ENCODE data around the gene OR52B4.
"Not testable (repeated sequence)": the region's sequence is repeated elsewhere in the genome, so short reads cannot be mapped to it uniquely, and the experiment has no call there.

Gene OR52B4

GRCh38 chr11:4368286-4368685 lies at the start of gene OR52B4:
Gene OR52B4, minus strand, starts transcription at chr11:4368386. Its CDS starts 91 bp downstream, at chr11:4368295.
- Mint-ChIP-seq H3K4me1 (no peaks in the 10 kb centered on the region), H3K27ac (no peak within 1 kb of the TSS)
- no peak for ATAC-seq

GRCh38 chr11:4416816-4417215 lies 48.6 kb upstream of the OR52B4 start:
- no peaks in the 10 kb centered on the region for H3K4me1 Mint-ChIP-seq
- H3K27ac Mint-ChIP-seq: no peak overlapping the region
- ATAC-seq (no peak), DNase-seq (no peak)
- no peaks in the 10 kb centered on the region for H3K9me3 Mint-ChIP-seq
- H3K27me3 Mint-ChIP-seq: no peaks in the 10 kb centered on the region
- H3K36me3 Mint-ChIP-seq (ENCODE audit: low read depth): no peaks in the 10 kb centered on the region
- H3K4me3 Mint-ChIP-seq: no peak overlapping the region

More at GRCh38 chr11:4368286-4368685, at the start of gene OR52B4:
- Mint-ChIP-seq H3K4me3 (no peak within 1 kb of the TSS), H3K9me3 (peaks cover 4% of the 10 kb centered on the region), H3K27me3 (no peaks in the 10 kb centered on the region), H3K36me3 (ENCODE audit: low read depth) (no peaks in the 10 kb centered on the region)
- no peak for DNase-seq

GRCh38 chr11:4416306-4416705 lies 48.1 kb upstream of the OR52B4 start:
- Mint-ChIP-seq H3K27me3 (no peaks in the 10 kb centered on the region), H3K27ac (no peak overlapping the region), H3K4me3 (no peak overlapping the region), H3K4me1 (no peaks in the 10 kb centered on the region), H3K9me3 (no peaks in the 10 kb centered on the region), H3K36me3 (ENCODE audit: low read depth) (no peaks in the 10 kb centered on the region)
- ATAC-seq (no peak), DNase-seq (no peak)

GRCh38 chr11:4406206-4406605 lies 38.0 kb upstream of the OR52B4 start:
- H3K4me1 Mint-ChIP-seq; H3K4me3 Mint-ChIP-seq; H3K27me3 Mint-ChIP-seq; H3K27ac Mint-ChIP-seq; H3K9me3 Mint-ChIP-seq; DNase-seq; H3K36me3 Mint-ChIP-seq (ENCODE audit: low read depth); ATAC-seq: not testable (repeated sequence)

- H3K27ac Mint-ChIP-seq: peak overlapping the region; percentile 92
- peaks cover 8% of the 10 kb centered on the region for H3K9me3 Mint-ChIP-seq
- DNase-seq: no peak
- peaks cover 35% of the 10 kb centered on the region for H3K4me1 Mint-ChIP-seq
- H3K27me3 Mint-ChIP-seq: no peaks in the 10 kb centered on the region
- H3K36me3 Mint-ChIP-seq (ENCODE audit: low read depth): peaks cover 17% of the 10 kb centered on the region
- peak overlapping the region; percentile 88 for H3K4me3 Mint-ChIP-seq
- no peak for ATAC-seq
These were observed 25.7 kb upstream of the OR52B4 start for GRCh38 chr11:4393858-4394223.

GRCh38 chr11:4393209-4393857 lies 25.1 kb upstream of the OR52B4 start, which contains the start of gene TRIM21:
Gene TRIM21, minus strand, starts transcription at chr11:4393702. Its CDS starts 3,293 bp downstream, at chr11:4390409.
- ATAC-seq (peak; percentile 99), DNase-seq (peak; percentile 85)
- Mint-ChIP-seq H3K4me3 (peak within 1 kb of the TSS; percentile 88), H3K4me1 (peaks cover 35% of the 10 kb centered on the region), H3K27ac (peak within 1 kb of the TSS; percentile 92), H3K36me3 (ENCODE audit: low read depth) (peaks cover 20% of the 10 kb centered on the region), H3K27me3 (no peaks in the 10 kb centered on the region), H3K9me3 (peaks cover 5% of the 10 kb centered on the region)

GRCh38 chr11:4388221-4388620 lies 20.0 kb upstream of the OR52B4 start:
- ATAC-seq: no peak
- Mint-ChIP-seq H3K9me3 (no peaks in the 10 kb centered on the region), H3K36me3 (ENCODE audit: low read depth) (peaks cover 43% of the 10 kb centered on the region), H3K27me3 (no peaks in the 10 kb centered on the region), H3K27ac (no peak overlapping the region), H3K4me3 (no peak overlapping the region), H3K4me1 (peaks cover 21% of the 10 kb centered on the region)
- no peak for DNase-seq

- peaks cover 41% of the 10 kb centered on the region for H3K36me3 Mint-ChIP-seq (ENCODE audit: low read depth)
These were observed 18.0 kb upstream of the OR52B4 start for GRCh38 chr11:4385978-4386740.

GRCh38 chr11:4381901-4382300 lies 13.7 kb upstream of the OR52B4 start:
- Mint-ChIP-seq H3K4me1 (no peaks in the 10 kb centered on the region), H3K4me3 (no peak overlapping the region), H3K27ac (no peak overlapping the region), H3K9me3 (no peaks in the 10 kb centered on the region), H3K27me3 (no peaks in the 10 kb centered on the region), H3K36me3 (ENCODE audit: low read depth) (peaks cover 22% of the 10 kb centered on the region)
- ATAC-seq (no peak), DNase-seq (no peak)

More at GRCh38 chr11:4385978-4386740, 18.0 kb upstream of the OR52B4 start:
- Mint-ChIP-seq H3K4me3 (no peak overlapping the region), H3K27me3 (no peaks in the 10 kb centered on the region), H3K9me3 (no peaks in the 10 kb centered on the region), H3K27ac (no peak overlapping the region), H3K4me1 (peaks cover 5% of the 10 kb centered on the region)
- ATAC-seq: no peak
- no peak for DNase-seq

- peak; percentile 46 for ATAC-seq
These were observed 7.4 kb upstream of the OR52B4 start for GRCh38 chr11:4375431-4376140.

GRCh38 chr11:4370166-4370565 lies 2.0 kb upstream of the OR52B4 start:
- no peaks in the 10 kb centered on the region for H3K36me3 Mint-ChIP-seq (ENCODE audit: low read depth)
- ATAC-seq: no peak
- H3K27ac Mint-ChIP-seq: no peak overlapping the region
- DNase-seq: no peak
- no peak overlapping the region for H3K4me3 Mint-ChIP-seq
- H3K27me3 Mint-ChIP-seq: no peaks in the 10 kb centered on the region
- H3K4me1 Mint-ChIP-seq: no peaks in the 10 kb centered on the region
- H3K9me3 Mint-ChIP-seq: no peaks in the 10 kb centered on the region

More at GRCh38 chr11:4375431-4376140, 7.4 kb upstream of the OR52B4 start:
- Mint-ChIP-seq H3K9me3 (no peaks in the 10 kb centered on the region), H3K4me1 (no peaks in the 10 kb centered on the region), H3K4me3 (no peak overlapping the region), H3K36me3 (ENCODE audit: low read depth) (no peaks in the 10 kb centered on the region), H3K27ac (no peak overlapping the region), H3K27me3 (no peaks in the 10 kb centered on the region)
- DNase-seq: no peak

GRCh38 chr11:4348142-4348541 lies 20.0 kb downstream of the OR52B4 start:
- H3K4me3 Mint-ChIP-seq; H3K36me3 Mint-ChIP-seq (ENCODE audit: low read depth); H3K27ac Mint-ChIP-seq; H3K4me1 Mint-ChIP-seq; H3K27me3 Mint-ChIP-seq; DNase-seq; H3K9me3 Mint-ChIP-seq; ATAC-seq: not testable (repeated sequence)

- H3K9me3 Mint-ChIP-seq; H3K36me3 Mint-ChIP-seq (ENCODE audit: low read depth); H3K27me3 Mint-ChIP-seq; DNase-seq; H3K4me1 Mint-ChIP-seq; H3K27ac Mint-ChIP-seq; ATAC-seq; H3K4me3 Mint-ChIP-seq: not testable (repeated sequence)
These were observed 22.8 kb downstream of the OR52B4 start for GRCh38 chr11:4345366-4345765.

- not testable (repeated sequence) for H3K4me3 Mint-ChIP-seq; H3K9me3 Mint-ChIP-seq; H3K27ac Mint-ChIP-seq; ATAC-seq; H3K27me3 Mint-ChIP-seq; H3K36me3 Mint-ChIP-seq (ENCODE audit: low read depth); DNase-seq; H3K4me1 Mint-ChIP-seq
These were observed 33.8 kb downstream of the OR52B4 start for GRCh38 chr11:4334356-4334755.
